ENCODE results near the gene VPS33A.

DNA sequence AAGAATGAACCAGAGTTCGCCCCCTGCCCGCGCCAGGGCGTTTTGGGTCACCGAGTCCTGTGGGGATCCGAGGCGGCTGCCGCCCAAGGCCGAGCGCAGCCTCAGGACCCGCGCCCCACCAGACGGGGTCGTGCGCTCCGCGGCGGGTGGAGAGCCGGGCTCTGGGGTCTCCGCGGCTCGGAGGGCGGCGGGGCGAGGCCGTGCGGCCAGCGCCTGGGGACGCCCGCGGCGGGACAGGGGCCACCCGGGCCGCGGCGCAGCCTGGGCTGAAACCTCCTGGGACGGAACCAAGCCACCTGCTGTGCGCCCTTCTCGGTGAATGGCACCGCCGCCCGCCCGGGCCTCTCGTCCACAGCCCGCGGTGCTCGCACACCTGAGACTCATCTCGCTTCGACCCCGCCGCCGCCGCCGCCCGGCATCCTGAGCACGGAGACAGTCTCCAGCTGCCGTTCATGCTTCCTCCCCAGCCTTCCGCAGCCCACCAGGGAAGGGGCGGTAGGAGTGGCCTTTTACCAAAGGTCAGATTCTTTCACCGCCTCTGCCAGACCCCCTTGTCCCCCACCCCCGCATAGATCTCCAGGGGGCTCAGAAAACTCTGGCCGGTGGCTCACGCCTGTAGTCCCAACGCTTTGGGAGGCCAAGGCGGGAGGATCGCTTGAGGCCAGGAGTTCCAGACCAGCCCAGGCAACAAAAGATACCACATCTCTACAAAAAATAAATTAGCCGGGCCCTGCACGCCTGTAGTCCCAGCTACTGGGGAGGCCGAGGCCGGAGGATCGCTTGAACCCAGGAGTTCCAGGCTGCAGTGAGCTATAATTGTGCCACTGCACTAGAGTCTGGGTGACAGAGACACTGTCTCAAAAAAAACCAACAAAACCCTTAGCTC, 61.9 kb downstream of the VPS33A start:
- TF ChIP-seq, protein P1, sequence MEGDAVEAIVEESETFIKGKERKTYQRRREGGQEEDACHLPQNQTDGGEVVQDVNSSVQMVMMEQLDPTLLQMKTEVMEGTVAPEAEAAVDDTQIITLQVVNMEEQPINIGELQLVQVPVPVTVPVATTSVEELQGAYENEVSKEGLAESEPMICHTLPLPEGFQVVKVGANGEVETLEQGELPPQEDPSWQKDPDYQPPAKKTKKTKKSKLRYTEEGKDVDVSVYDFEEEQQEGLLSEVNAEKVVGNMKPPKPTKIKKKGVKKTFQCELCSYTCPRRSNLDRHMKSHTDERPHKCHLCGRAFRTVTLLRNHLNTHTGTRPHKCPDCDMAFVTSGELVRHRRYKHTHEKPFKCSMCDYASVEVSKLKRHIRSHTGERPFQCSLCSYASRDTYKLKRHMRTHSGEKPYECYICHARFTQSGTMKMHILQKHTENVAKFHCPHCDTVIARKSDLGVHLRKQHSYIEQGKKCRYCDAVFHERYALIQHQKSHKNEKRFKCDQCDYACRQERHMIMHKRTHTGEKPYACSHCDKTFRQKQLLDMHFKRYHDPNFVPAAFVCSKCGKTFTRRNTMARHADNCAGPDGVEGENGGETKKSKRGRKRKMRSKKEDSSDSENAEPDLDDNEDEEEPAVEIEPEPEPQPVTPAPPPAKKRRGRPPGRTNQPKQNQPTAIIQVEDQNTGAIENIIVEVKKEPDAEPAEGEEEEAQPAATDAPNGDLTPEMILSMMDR (IDR thresholded peaks at IDR 0.05; ENCODE audit: low read length), result no peak
- no peak for TF ChIP-seq EZH2 (optimal IDR thresholded peaks at IDR 0.05; ENCODE audit: low read depth, low read length)
